ENCODE measurements around the gene LUZP1.

GRCh38 chr1:23169727-23170335 lies 1.2 kb upstream of the LUZP1 start:
- TF ChIP-seq, protein P1, sequence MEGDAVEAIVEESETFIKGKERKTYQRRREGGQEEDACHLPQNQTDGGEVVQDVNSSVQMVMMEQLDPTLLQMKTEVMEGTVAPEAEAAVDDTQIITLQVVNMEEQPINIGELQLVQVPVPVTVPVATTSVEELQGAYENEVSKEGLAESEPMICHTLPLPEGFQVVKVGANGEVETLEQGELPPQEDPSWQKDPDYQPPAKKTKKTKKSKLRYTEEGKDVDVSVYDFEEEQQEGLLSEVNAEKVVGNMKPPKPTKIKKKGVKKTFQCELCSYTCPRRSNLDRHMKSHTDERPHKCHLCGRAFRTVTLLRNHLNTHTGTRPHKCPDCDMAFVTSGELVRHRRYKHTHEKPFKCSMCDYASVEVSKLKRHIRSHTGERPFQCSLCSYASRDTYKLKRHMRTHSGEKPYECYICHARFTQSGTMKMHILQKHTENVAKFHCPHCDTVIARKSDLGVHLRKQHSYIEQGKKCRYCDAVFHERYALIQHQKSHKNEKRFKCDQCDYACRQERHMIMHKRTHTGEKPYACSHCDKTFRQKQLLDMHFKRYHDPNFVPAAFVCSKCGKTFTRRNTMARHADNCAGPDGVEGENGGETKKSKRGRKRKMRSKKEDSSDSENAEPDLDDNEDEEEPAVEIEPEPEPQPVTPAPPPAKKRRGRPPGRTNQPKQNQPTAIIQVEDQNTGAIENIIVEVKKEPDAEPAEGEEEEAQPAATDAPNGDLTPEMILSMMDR (IDR thresholded peaks at IDR 0.05; ENCODE audit: insufficient read depth, low read depth, low read length): no peak
- no peak for TF ChIP-seq EZH2 (IDR thresholded peaks at IDR 0.05; ENCODE audit: insufficient read depth, low read length)
